Renal cortex interstitium (tissue), 15 donors: ENCODE results near the gene SST. TPM values are rescaled to one million over a fixed set of nuclear protein-coding genes. Genes with fewer than 3 reads are reported as not detected.

Source experiments
- DNase-seq, 11 donors: peaks; one replicate each; pipeline ENCODE4 v3.0.0-alpha.2; 2013; ENCODE audit warnings: low read depth in 9 of 11, low spot score in 4 of 11; ENCODE audit errors: extremely low read depth in 1 of 11
- long read RNA-seq, 16 experiments: transcript quantifications; one replicate each; lab custom pipeline, GENCODE V29; 2026
- polyA plus RNA-seq, 3 donors: library from polyadenylated mRNA; unstranded; fragments of 120-200 nt; gene quantifications; one replicate each; pipeline ENCODE4 v1.2.1, GENCODE V29; 2013; ENCODE audit not compliant: insufficient read length in 3 of 3

Gene SST
- polyA plus RNA-seq: 10 to 100 TPM in 1 of 3 donors, 1 to 10 TPM in 1, under 1 TPM in 1; 0.45 to 15.1 (median 2.6) TPM
- long read RNA-seq, donor 1, partial matches to known transcripts: 0 of 2 reads
- long read RNA-seq, donor 1, other reads (novel, unspliced or antisense): 0 of 2 reads
- long read RNA-seq, donor 2: 0 reads
- long read RNA-seq, donor 3: 0 reads
- long read RNA-seq, donor 4, partial matches to known transcripts: 0 of 1 reads
- long read RNA-seq, donor 4, other reads (novel, unspliced or antisense): 0 of 1 reads
- long read RNA-seq, donor 5: 0 reads
- long read RNA-seq, donor 6, partial matches to known transcripts: 0 of 1 reads
- long read RNA-seq, donor 6, other reads (novel, unspliced or antisense): 0 of 1 reads
- long read RNA-seq, donor 7, partial matches to known transcripts: 0 of 2 reads
- long read RNA-seq, donor 7, other reads (novel, unspliced or antisense): 0 of 2 reads
- long read RNA-seq, donor 8: 0 reads
- long read RNA-seq, donor 9: 0 reads
- long read RNA-seq, donor 10: 0 reads
- long read RNA-seq, donor 11: 0 reads
- long read RNA-seq, donor 12, partial matches to known transcripts: 0 of 1 reads
- long read RNA-seq, donor 12, other reads (novel, unspliced or antisense): 0 of 1 reads
- long read RNA-seq, donor 13: 0 reads
- long read RNA-seq, donor 14, partial matches to known transcripts: 0 of 1 reads
- long read RNA-seq, donor 14, other reads (novel, unspliced or antisense): 0 of 1 reads
- long read RNA-seq, donor 15, partial matches to known transcripts: 0 of 1 reads
- long read RNA-seq, donor 15, other reads (novel, unspliced or antisense): 0 of 1 reads
- long read RNA-seq, donor 16, partial matches to known transcripts: 0 of 1 reads
- long read RNA-seq, donor 16, other reads (novel, unspliced or antisense): 0 of 1 reads

- DNase-seq: peak; percentile 44 to 81 (median 70)
Observed at GRCh38 chr3:187669675-187670504, at the start of gene SST. Gene SST, minus strand, starts transcription at chr3:187670394. Its CDS starts 103 bp downstream, at chr3:187670291.

- no peak for DNase-seq
Observed at GRCh38 chr3:187719628-187720336, 49.6 kb upstream of the SST start.

GRCh38 chr3:187718802-187719201, 48.6 kb upstream of the SST start:
- DNase-seq: no peak

- DNase-seq: no peak
Observed at GRCh38 chr3:187717572-187717971, 47.4 kb upstream of the SST start.

GRCh38 chr3:187714404-187714979, 44.3 kb upstream of the SST start:
- peak in 10 of 11 donors; percentile 41 to 75 (median 58) for DNase-seq

- DNase-seq: no peak
Observed at GRCh38 chr3:187713504-187713903, 43.3 kb upstream of the SST start.

GRCh38 chr3:187709155-187709554, 39.0 kb upstream of the SST start:
- no peak for DNase-seq

- DNase-seq: no peak
Observed at GRCh38 chr3:187708696-187709095, 38.5 kb upstream of the SST start.

GRCh38 chr3:187706971-187707370, 36.8 kb upstream of the SST start:
- DNase-seq: no peak

- DNase-seq: no peak
Observed at GRCh38 chr3:187705164-187705563, 35.0 kb upstream of the SST start.

- no peak for DNase-seq
Observed at GRCh38 chr3:187702507-187703033, 32.4 kb upstream of the SST start, which contains the start of gene RTP2. Gene RTP2, minus strand, starts transcription at chr3:187702557. Its CDS starts 429 bp downstream, at chr3:187702128.

GRCh38 chr3:187700249-187700648, 30.1 kb upstream of the SST start:
- no peak for DNase-seq

- no peak for DNase-seq
Observed at GRCh38 chr3:187698499-187699399, 28.6 kb upstream of the SST start.

- no peak for DNase-seq
Observed at GRCh38 chr3:187696021-187696420, 25.8 kb upstream of the SST start.

- DNase-seq: no peak
Observed at GRCh38 chr3:187695449-187695848, 25.3 kb upstream of the SST start.

GRCh38 chr3:187694801-187695200, 24.6 kb upstream of the SST start:
- DNase-seq: no peak

GRCh38 chr3:187693431-187693830, 23.2 kb upstream of the SST start:
- DNase-seq: no peak
